HG02840 (cell line): Measurements from ENCODE around the gene STAP2.
A peak's percentile ranks its signal among the peaks of the same experiment; 100 is the strongest.
"Not testable (repeated sequence)": the region's sequence is repeated elsewhere in the genome, so short reads cannot be mapped to it uniquely, and the experiment has no call there.

Source experiments
- ATAC-seq: cut with Tn5 transposase; IDR thresholded peaks from one replicate; pipeline ENCODE4 v1.9.1; 2021; ENCODE audit warnings: mild to moderate bottlenecking, moderate library complexity, moderate number of reproducible peaks; ENCODE audit not compliant: unreplicated experiment, low FRiP score

The STAP2 gene

DNA sequence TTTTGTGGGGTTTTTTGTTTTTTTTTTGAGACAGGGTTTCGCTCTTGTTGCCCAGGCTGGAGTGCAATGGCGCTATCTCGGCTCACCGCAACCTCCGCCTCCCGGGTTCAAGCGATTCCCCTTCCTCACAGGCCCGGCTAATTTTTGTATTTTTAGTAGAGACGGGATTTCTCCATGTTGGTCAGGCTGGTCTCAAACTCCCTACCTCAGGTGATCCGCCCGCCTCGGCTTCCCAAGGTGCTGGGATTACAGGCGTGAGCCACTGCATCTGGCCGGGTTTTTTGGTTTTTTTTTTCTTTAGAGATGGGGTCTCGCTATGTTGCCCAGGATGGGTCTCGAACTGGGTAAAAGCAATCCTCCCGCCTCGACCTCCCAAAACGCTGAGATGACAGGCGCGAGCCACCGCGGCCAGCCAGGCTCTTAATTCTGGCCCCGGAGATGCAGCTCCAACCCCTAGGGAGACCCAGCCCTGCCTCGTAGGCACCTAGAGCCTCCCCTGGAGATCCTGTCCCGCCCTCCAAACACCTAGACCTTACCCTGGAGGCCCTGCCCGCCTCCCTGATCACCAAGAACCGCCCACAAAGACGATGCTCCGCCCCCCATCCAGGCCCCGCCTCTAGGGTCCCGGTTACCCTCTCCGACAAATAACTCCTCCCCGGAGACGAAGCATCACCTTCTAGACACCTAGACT, 9.5 kb downstream of the STAP2 start:
- not testable (repeated sequence) for ATAC-seq

DNA sequence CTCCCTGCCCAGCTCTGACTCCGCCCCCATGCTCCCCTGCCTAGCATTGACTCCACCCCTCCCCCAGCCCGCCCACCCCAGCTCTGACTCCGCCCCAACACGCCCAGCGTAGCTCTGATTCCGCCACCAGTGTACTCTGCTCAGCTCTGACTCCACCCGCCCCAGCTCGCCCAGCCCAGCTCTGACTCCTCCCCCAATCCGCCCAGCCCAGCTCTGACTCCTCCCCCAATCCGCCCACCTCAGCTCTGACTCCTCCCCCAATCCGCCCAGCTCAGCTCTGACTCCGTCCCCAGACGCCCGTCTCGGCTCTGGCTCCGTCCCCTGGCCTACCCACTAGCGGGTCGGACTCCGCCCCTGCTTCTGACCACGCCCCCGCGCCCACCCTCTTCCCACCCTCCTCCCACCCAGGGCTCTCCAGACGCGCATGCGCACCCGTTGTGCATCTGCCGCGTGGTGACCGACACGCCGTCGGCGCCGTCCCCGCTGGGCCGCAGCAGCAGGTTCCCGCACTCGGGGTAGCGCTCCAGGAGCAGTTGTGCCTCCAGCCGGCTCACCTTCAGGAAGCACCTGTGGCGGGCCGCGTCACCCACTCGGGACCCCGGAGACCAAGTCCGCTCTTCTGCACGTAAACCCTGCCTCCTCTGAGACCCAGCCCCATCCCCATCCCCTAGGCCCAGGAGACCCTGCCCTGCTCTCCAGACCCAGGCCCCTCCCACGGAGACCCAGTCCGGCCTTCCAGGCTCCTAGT, 10.2 kb downstream of the STAP2 start:
- peak; percentile 73 for ATAC-seq

DNA sequence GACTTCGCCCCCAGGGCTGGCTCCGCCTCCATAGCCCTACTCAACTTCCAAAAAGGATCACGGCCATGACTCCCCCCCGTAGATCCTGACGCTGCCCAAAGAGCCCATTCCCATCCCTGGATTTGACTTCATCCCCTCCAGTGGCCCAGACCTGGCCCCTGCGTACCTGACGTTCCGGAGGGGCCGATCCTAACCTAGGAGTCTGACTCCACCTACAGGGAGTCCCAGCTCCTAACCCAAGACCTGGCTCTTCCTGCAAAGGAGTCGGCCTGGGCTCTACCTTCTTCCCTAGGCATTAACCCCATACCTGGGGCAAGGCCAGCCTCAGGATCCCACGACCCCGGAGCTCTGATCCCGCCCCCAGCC, 10.8 kb downstream of the STAP2 start:
- peak; percentile 7 for ATAC-seq

DNA sequence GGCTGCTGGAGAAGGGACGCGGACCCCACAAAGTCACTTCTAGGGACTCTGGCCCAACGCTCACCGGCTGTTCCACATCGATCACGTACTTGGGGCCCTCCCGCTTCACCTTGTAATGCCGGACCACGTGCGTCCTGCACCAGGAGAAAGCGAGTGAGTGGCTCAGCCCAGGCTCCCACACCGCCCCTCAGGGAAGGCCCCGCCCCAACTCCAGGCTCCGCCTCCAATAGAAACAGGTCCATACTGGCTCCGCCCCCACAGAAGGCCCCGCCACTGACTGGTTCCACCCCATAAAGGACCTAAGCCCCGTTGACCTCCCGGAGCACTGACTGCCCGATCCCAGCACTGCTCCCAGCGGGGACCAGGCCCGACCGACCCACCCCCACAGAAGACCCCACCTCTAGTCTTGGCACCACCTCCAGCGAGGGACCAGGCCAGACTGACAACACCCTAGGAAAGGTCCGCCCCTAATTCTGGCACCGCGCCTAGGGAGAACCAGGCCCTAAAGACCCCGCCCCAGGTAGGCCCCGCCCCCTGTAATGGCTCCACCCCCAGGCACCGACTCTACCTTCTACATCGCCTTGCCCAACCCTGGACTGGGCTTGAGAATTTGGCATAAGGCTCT, 11.3 kb downstream of the STAP2 start:
- no peak for ATAC-seq

DNA sequence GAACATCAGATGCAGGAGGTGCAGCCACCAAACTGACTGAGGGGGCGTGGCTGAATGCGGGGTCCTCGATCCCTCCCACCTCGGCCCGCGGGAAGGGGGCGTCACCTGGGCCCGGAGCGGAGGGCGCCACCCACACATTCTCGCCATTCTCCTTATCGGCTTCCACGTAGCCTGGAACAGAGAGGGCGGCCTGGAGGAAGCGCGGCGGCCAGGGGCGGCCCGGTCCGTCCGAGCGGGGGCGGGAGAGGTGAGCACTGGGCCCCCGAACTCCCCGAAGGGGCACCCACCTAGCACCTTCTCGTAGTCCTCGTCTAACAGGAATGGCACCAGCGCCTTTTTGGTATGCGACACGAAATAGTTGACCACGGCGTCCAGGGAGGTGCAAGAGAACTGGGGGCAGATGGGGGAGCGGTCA, 11.8 kb downstream of the STAP2 start:
- ATAC-seq, result no peak

DNA sequence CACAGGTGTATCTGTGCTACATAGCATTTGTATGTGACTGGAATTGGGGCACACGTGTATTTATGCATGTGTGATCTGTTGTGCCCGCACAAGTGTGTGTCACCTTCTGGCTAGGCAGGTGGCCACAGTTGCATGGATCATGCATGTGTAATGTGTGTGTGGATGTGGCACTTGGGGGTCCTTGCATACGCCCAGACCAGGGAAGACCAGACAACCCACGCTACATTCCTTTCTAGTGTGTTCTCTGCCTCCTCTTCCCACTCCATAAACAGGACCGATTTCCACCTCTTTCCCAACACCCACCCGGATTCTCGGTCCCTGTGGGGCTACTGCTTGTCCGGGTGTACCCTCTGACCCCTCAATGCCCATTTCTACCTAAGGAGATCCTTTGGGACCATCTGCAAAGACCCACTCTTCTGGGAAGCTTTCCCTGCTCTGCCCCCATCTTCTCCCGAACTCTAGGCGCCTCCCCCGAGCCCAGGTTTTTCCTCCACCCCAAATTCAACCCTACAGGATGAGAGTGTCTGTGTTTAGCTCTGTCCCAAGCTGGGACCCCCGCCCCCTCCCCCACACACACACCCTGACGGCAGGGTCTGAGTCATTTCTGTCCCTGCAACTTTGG, 12.3 kb downstream of the STAP2 start:
- no peak for ATAC-seq

DNA sequence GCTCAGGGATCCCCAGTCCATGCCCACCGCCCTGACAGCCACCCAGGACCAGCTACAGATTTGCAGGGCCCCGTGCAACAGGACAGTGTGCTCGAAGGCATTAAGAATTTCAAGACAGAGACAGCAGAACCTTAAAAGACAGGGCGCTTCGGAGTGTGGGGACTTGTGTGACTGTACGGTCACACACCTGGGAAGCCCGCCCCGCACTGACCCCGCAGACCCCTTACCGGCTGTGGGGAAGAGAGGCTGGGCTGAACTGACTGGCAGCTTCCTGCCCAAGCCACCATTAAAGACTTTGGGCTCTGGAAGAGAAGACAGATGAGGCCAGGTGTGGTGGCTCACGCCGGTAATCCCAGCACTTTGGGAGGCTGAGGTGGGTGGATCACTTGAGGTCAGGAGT, 14.4 kb downstream of the STAP2 start:
- no peak for ATAC-seq

DNA sequence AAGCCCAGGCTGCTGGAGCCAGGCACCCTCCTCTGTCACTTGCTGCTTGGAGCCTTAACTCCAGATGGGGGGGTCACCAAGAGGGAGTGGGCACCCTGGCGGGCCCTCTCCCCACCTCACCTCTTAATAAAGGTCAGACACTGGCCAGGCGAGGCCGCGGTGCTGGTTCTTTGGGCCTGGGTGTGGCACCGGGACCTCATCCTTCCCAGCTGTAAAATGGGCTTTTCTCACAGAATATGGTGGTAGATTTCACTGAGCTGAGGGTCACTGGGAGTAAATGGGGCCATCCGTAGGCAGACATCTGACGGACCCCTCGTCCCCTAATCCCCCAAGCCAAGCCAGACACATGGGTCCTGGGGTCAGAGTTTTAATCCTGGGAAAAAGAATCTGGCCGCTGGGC, 14.9 kb downstream of the STAP2 start:
- ATAC-seq, result no peak

DNA sequence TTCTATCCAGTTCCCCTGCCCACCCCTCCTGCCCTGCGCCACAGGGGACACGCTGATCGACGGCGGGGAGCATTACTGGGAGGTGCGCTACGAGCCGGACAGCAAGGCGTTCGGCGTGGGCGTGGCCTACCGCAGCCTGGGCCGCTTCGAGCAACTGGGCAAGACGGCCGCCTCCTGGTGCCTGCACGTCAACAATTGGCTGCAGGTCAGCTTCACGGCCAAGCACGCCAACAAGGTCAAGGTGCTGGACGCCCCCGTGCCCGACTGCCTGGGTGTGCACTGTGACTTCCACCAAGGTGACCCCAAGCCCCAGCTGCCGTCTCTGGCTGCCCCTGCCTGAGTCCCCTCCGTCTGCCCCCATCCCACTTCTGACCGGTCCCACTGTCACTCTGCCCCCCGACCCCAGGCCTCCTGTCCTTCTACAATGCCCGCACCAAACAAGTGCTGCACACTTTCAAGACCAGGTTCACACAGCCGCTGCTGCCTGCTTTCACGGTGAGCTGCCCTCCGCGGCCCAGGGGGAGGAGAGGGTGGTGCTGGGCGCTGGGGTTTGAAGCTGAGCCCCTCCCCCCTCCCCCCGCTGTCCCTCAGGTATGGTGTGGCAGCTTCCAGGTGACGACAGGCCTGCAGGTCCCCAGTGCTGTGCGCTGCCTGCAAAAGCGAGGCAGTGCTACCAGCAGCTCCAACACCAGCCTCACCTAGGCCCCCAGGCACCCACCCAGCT, 15.5 kb downstream of the STAP2 start:
- ATAC-seq, result no peak

DNA sequence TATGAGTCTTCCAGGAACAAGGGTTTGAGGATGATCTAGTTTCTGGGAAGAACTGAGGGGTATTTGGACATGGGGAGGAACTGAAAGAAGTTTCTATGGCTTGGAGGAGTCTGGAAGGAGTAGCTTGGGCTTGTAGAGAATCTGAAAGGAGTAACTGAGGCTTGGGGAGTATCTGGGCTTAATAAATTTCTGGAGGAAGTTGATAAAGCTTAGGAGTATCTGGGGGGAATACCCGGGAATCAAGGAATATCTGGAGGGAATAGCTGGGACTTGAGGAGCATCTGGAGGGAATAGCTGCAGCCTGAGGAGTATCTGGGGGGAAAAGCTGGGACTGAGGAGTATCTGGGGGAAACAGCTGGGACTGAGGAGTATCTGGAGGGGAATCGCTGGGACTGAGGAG, 18.2 kb downstream of the STAP2 start:
- ATAC-seq, result no peak

DNA sequence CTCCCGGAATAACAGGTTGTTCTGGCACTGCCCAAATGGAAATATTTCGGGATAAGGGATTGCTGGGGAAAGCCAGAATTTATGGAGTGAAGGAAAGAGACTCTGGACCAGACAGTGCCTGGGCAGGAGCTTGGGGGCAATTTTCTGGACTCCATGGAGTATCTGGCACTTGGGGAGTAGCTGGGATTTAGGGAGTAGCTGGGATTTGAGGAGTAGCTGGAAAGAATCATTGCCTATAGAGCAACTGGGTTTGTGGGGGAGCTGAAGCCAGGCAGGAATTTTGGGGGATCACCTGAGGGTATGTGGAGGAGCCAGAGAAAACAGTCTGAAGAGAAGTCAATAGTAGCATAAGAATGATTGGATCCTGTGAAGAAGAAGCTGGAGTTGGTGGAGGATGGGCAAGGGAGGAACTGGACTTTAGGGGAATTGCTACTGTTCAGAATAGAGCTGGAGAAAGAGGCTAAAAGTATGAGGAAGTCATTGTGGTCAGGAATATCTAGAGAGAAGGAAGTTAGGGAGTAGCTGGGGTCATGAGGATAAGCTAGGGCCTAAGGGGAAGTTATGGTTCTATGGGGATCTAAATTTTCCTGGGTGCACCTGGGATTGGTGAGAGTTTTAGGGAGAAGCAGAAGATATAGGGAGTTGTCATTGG, 19.4 kb downstream of the STAP2 start:
- no peak for ATAC-seq

DNA sequence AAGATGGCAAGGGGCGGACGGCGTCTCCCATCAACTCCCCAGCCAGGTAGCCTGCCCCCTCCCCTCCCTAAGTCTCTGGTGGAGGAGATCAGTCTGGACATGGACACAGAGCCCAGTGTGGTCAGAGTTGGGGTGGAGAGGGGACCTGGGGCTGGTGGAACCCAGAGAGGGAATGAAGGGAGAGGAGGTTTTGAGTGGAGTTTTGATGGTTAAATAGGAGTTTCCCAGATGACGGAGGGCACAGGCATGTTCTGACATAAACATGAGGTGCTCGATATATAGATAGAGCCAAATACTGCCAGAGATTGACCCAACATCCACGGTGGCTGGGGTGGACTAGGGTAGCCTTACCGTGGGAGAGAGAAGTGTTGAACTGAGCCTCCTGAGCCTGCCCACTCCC, 20.2 kb downstream of the STAP2 start:
- no peak for ATAC-seq

DNA sequence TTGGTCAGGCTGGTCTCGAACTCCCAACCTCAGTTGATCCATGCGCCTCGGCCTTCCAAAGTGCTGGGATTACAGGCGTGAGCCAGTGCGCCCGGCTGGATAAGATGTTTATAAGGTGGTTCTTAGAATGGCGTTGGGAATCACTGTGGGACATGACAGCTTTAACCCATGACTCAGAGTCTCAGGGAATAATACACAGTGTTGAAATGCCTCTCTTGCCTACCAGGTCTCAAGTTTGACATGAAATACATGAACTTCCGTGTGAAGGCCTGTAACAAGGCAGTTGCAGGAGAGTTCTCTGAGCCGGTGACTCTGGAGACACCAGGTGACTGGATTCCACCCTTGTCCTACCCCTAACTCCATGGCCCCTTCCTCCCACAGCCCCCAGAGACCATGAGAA, 21.7 kb downstream of the STAP2 start:
- ATAC-seq, result no peak

DNA sequence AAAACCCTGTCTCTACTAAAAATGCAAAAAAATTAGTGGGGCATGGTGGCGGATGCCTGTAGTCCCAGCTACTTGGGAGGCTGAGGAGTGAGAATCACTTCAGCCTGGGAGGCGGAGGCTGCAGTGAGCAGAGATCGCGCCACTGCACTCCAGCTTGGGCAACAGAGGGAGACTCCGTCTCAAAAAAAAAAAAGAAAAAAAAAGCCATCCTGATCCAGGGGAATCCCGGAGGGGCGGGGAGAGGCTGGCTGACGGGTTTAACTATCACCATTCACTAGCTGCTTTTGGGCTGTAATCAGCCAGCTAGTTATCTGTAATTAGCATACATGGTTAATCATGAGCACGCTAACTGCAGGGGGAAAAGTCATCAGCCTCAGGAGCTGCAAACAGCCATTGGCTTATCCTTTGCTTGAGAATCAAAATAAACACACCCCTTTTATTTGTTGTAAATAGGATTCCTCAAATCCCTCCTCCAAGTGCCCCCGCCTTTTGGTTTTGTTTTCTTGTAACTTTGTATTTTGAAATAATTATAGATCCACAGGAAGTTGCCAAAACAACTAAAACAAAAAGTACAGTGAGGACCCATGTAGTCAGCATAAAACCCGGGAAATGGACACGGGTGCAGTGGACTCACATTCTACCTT, 24.7 kb downstream of the STAP2 start:
- ATAC-seq, result no peak

DNA sequence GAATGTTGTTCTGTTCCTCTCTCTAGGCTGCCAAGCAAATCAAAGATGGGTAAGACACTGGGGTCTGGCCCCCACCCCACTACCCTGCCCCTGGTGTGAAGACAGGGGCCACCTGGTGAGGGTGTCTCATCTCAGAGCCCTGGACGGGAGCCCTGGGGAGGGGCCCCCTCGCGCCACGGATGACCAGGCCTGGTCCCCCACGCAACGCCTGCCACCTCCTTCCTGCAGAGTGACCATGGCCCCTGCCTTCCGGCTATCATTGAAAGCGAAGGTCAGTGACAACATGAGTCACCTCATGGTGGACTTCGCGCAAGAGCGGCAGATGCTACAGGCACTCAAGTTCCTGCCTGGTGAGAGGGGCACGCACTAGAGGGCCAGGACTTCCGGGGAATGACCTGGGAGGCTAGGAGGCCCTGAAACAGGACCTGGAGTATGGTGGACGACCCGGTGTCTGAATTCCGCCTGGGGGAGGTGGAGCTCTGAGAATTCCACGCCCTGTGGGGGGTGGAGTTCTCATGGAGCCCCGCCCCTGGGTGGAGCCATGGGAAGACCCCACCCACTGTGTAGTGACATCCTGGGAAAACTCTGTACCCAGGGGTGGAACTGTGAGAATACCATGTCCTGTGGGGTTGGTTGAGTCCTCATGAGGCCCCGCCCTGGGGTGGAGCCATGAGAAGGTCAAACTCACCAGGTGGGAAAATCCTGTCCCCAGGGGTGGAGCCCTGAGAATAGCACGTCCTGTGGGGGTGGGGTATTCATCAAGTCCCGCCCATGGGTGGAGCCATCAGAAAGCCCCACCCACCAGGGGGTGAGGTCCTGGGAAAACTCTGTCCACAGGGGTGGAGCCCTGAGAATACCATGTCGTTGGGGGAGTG, 28.1 kb downstream of the STAP2 start:
- no peak for ATAC-seq

DNA sequence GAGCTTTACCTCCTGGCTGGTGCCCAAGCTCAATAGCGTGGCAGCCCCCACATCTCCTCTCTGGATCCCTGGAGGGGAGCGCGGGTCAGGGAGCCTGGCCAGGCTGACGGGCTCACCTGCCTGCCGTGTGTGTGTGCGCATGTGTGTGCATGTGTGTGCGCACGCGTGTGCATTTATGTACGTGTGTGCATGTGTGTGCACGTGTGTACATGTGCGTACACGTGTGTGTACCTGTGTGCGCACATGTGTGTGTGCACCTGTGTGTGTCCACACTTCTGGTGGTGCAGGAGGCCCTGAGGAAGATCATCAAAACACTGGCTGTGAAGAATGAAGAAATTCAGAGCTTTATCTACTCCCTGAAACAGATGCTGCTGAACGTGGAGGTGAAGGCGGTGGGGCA, 33.0 kb downstream of the STAP2 start:
- no peak for ATAC-seq

DNA sequence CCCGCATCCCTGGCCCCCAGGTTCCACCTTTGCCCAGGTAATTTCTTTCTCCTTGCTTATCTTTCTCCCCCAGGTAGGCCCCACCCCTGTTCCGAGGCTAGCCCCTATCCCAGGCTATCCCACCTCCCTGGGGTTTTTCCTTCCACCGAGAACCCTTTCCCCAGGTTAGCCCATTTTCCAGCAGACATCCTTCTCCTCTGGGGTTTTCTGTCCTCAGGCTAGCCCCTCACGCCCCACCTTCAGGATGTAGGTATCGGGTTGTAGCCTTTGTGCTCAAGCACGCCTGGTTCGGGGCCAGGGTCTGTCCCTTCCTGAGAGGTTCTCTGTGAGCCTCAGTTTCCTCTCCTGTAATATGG, 33.4 kb downstream of the STAP2 start:
- no peak for ATAC-seq

DNA sequence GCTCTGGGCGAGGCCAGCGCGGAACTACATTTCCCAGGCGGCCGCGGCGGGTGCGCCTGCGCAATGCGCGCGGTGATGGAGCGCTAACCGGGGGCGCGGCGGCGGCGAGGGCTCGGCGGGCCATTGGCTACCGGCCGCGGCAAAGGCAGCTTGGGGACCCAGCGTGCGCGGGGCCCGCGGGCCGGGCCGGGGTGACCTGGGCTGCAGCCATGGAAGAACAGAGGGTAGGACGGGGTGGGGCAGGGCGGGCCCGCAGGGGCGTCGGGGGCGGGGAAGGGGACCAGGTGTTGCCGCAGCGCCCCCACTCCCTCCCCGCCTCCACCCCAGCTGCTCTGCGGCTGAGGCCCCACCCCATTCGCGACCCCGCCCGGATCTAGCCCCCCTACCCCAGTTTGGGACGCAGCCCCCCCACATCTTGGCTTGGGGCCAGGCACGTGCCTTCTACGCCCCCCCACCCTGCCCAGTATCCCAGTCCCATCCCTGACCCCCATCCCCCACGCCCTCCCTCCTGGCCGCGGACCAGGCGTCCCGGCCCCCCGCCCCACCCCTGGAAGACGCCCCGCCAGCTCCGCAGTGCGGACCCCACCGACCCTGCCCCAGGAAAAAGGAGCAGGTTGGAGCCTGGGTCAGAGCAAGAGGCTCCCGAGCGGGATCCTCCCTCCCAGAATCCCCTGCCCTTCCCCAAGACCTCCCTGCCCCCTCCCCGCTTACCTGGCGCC, 33.9 kb downstream of the STAP2 start, which contains the start of gene FSD1:
Gene FSD1, plus strand, starts transcription at position 61 of the 719 bp plus-strand sequence. Its CDS starts 149 bp downstream, at position 210.
- no peak for ATAC-seq
